HG02885 (cell line): Measurements from ENCODE around the gene SLC22A23.

Experiments
- ATAC-seq: cut with Tn5 transposase; IDR thresholded peaks from one replicate; pipeline ENCODE4 v1.9.1; 2021; ENCODE audit warnings: mild to moderate bottlenecking; ENCODE audit not compliant: unreplicated experiment, poor library complexity

SLC22A23 gene

GRCh38 chr6:3480009-3480408 lies 23.2 kb upstream of the SLC22A23 start:
- no peak for ATAC-seq

GRCh38 chr6:3473773-3474172 lies 16.9 kb upstream of the SLC22A23 start:
- no peak for ATAC-seq

GRCh38 chr6:3471711-3472110 lies 14.9 kb upstream of the SLC22A23 start:
- no peak for ATAC-seq

- ATAC-seq = no peak
These were observed 14.4 kb upstream of the SLC22A23 start for GRCh38 chr6:3471286-3471685.

DNA sequence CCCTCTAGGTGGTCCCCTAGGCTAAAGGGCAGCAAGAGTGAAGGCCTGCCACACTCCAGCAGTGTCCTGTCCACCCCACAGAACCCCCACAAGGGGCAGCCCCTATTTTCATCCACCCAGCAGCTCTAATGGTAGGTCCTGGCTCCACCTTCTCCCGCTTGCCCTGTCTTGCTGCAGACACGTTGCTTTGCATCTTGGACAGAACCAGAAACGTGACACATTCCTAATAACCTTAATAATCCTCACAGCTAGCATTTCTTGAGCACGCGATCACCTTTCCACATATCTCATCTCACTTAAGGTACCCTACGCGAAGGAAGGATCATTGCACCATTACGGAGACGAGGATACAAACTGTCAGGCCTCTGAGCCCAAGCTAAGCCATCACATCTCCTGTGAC lies 11.7 kb upstream of the SLC22A23 start:
- ATAC-seq = no peak

GRCh38 chr6:3467996-3468395 lies 11.1 kb upstream of the SLC22A23 start:
- no peak for ATAC-seq

DNA sequence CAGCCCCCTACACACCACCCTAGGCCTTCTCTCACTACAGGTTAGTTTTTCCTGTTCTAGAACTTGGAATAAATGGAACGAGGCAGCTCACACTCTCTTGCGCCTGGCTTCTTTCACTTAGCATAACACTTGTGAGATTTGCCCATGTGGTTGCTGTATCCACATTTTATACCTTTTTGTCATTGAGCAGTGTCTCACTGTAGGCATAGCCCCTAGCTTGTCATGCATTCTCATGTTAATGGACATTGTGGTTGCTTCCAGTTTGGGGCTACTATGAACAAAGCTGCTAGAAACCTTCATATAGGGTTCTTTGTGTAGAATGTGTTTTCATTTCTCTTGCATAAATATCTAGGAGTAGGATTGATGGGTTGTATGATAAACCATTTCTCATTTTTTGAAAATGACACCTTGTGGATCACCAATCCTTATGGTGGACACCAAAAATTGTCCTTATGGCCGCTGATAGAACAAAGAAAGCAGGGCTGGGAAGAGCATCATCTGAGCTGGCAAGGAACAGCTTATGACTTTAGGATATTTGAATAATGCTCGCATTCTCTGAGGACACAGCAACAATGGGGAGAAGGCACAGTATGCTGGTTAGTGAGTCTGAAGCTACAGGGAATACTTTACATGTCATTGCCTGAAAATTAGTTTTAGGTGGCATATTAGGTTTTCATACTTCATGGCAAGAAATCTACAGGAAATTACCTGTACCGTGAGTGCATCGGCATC lies 9.8 kb upstream of the SLC22A23 start:
- ATAC-seq = no peak

GRCh38 chr6:3460253-3460652 lies 3.4 kb upstream of the SLC22A23 start:
- ATAC-seq = no peak

DNA sequence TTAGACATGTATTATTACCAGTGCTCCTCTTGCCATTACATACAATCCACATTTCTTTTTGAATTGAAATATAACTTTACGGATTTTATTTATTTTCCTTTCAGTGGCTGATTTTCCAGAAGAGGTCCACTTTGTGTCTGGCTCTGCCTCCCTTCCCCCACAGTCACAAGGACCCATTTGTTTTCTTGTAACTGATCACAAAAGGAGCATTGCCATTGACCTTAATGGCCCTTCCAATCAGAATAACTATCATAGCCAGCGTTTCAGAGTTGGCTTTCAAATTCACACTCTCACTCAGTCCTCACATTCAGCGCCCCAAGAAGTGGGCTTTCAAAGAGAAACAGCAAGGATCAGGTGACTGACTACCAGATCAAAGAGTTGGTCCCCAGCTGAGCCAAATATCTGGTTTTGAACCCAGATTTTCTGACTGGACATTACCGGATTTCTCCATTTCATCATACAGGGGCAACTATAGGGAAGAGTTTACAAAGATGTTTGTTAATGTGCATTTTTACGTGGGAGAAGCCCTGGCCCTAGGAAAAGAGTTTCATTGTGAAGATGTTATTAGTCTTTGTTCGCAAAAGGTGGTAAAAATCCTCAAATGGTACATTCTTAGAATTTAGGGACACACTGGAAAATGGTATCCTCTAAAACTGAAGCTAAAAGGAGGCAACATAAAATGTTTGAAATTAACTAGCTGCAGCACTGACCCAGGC lies 2.0 kb upstream of the SLC22A23 start:
- no peak for ATAC-seq

DNA sequence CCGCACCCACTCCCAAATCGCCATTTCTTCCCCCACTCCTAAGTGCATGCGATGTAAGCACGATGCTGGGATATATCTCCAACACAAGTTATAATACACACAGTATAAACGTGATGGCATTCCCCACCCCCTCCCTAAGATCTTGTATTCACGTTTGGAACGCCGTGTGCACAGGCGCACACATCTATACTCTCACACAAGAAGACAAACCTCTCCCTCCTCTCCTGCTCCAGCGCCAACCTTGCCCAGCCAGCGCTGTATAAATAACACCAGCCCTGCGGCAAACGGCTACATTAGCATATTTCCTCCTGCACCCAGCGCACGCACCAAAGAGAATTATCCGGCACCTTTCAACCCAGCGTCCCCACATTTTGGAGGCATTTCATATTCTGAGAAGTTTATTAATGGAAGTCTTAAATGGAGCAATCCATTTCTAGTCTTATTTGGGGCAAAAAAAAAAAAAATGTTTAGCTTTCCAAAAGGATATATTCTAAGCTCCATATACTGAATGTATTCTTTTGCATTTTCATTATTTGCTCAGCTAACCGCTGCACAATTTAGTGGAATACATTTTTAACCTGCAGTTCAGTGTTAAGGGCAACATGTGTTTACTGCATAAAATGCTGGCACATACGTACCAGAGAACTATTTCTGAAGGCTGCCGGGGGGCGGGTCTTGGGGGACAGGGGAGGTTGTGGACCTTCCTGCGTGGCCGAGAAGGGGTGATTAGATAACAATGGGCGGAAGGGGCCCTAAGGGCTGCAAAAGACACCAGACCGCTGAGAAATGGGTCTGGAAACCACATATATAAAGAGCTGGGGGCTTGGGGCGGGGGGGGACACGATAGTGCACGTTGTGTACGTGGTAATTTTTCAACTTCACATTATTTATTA lies 1.1 kb upstream of the SLC22A23 start:
- ATAC-seq = no peak

- ATAC-seq = peak; percentile 48
These were observed 404 bp downstream of the SLC22A23 start for GRCh38 chr6:3456395-3456897.

DNA sequence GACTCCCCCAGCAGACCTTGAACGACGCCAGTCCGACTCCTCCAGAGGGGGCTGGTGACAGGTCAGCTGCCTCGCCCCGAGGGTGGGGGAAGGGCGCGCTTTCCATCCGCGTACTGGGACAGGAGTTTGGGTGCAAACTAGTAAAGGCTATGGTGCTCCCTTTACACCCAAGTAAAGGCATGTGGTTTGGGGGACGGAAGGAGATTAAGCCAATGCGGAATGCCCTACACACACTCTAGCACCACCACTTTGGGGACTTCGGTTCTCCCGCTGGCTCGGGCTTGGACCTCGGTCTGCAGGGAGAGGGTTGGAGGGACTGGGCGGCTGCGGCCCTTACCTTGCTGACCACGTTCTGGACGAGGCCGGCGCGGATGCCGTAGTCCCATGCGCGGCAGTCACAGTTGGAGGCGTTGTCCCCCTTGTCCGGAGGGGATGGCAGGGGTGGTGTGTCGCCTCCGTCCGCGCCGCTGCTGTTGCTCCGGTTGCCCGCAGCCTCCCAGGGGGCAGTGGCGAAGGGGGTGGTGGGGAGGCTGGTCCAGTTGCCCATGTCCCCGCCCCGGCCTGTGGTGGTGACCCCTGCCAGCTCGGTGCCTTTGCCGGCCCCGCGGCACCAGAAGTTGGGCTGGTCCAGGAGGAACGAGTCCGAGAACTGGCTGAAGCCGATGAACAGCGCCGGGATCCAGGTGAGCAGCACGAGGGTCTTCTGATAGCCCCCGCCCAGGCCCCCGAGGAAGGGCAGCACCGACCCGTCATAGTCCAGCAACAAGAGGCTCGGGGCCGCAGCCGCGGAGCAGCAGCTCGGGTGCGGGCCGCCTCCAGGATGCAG lies 1.1 kb downstream of the SLC22A23 start:
- no peak for ATAC-seq

DNA sequence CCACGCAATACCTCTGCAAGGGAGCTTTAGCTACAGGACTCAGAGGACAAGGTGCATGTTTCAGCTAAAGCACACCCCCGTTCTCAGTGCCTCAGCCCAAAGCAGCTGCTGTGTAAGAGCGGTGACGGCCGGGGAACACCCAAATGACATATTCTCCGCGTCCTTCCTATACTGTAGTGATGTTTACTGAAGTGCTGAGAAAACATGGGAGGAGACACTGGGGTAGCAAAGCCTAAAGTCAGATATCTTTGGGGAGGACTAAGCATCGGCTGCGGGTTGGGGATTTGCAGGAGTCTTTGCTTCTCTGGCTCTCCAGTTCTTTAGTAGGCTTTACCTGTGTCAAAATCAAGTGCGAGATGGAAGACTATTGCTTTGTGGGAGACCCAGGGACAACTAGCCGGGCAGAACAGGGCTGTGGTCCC lies 1.7 kb downstream of the SLC22A23 start:
- no peak for ATAC-seq

DNA sequence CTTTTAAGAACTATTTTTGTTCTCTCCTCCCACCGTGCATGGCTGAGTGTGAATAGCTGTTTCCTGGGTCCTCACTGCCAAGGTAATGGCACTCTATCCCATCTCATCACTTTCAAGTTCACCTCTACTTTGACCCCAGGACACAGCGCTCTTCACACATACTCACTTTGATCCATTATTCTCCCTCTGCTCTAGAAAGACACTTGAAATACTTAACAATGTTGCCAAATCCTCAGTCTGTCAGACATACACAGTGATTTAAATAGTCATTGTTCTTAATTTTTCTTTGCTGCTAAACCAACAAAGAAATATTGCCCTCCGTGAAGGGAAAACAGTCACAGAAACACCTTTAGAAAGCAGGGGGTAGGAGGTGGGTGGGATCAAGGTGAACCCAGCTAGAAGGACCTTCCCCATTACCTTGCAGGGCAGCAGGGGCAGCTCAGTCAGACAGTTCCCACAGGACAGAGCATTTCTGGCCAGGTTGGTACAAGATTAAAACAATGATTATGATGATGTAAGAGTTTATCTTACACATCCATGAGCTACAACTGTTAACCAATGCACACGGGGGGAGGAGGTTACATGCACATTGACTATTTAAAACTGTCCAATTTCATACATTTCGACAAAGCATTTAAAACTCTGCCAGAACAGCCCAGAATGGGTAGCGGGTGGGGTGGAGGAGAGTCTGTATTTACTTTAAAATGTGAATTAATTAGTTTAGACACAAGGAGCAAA lies 2.4 kb downstream of the SLC22A23 start:
- no peak for ATAC-seq

DNA sequence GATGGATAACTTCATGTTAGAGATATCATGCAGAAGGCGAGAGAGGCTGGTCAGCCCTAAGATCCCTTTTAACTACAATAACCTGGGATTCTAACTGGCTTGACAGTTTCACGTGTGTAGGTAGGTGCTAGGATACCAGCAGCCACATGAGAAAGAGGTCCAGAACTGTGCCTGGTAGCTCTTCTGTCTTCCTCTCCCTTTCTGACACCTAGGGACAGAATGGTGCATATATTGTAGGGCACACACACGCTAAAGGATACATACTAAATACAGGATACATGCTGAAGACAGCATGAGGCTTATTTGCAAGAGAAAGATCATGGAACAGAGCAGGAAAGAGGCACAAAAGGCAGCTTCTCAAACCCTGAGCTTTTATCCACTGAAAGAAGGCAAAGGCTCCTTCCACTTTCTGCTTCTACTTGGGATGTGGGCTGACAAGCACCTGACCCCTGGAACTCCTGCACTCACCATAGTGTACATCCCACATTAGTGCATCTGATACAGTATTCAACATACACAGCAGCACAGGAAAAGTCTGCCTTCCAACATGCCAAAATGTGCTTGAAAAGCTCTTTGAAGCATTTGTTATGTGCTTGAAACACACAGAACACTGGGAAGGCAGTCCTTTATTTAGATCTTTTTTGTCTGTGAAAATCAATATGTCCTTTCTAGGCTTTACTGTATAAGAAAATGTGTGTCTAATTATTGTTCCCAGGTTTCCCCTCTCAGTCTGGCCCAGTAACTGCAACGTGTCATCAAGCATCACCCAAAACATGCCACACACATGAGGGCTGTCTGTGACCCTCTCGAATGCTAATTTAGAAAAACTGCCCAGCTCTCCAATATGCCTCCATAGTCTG lies 3.2 kb downstream of the SLC22A23 start:
- no peak for ATAC-seq

GRCh38 chr6:3451498-3451897 lies 5.4 kb downstream of the SLC22A23 start:
- no peak for ATAC-seq

DNA sequence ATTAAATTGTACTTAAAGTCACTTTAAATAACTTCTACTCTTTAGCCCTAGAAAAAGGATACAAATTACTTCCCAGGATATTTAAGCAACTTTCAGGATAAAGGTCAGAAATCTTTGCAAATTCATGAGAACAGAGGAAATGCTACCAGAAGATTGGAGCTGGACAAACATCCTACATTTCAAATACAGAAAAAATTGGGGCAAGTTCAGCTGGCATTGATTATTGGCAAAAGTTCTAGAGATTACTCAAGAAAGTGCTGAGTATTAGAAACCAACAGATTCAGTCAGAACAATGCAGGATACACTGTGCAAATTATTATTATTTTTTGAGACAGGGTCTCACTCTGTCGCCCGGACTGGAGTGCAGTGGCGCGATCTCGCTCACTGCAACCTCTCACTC lies 6.0 kb downstream of the SLC22A23 start:
- ATAC-seq = no peak

GRCh38 chr6:3449750-3450305 lies 7.0 kb downstream of the SLC22A23 start:
- peak; percentile 72 for ATAC-seq
